ENCODE data around the gene CRIM1. TPM values are rescaled to one million over a fixed set of nuclear protein-coding genes. Genes with fewer than 3 reads are reported as not detected.
"Not testable (repeated sequence)": the region's sequence is repeated elsewhere in the genome, so short reads cannot be mapped to it uniquely, and the experiment has no call there.

Gene CRIM1
- total RNA-seq, result 10 to 100 TPM in 1 of 2 donors, 1 to 10 TPM in 1; 2.2 to 15.5 TPM

- no peaks in the 10 kb centered on the region for H3K9me3 Mint-ChIP-seq
- ATAC-seq (replicated peaks), result peak; percentile 48
- peaks cover 17% of the 10 kb centered on the region for H3K4me1 Mint-ChIP-seq
- peak within 1 kb of the TSS; percentile 92 for H3K4me3 Mint-ChIP-seq
- peaks cover 25% of the 10 kb centered on the region for H3K27me3 Mint-ChIP-seq
- peak within 1 kb of the TSS; percentile 15 for H3K27ac Mint-ChIP-seq
- peaks cover 13% of the 10 kb centered on the region for H3K36me3 Mint-ChIP-seq (ENCODE audit: low read depth)
Observed at GRCh38 chr2:36355151-36355889, at the start of gene CRIM1. CRIM1 (plus strand) TSS chr2:36355778; CDS start chr2:36356293, 515 bp downstream.

GRCh38 chr2:36307441-36307840 is 48.1 kb upstream of the CRIM1 start:
- H3K9me3 Mint-ChIP-seq, result peaks cover 7% of the 10 kb centered on the region
- H3K36me3 Mint-ChIP-seq (ENCODE audit: low read depth), result no peaks in the 10 kb centered on the region
- H3K4me3 Mint-ChIP-seq, result no peak overlapping the region
- no peak for ATAC-seq (replicated peaks)
- H3K4me1 Mint-ChIP-seq, result peaks cover 17% of the 10 kb centered on the region
- no peak overlapping the region for H3K27ac Mint-ChIP-seq
- H3K27me3 Mint-ChIP-seq, result no peaks in the 10 kb centered on the region

- H3K9me3 Mint-ChIP-seq, result peaks cover 14% of the 10 kb centered on the region
Observed at GRCh38 chr2:36310444-36310843, 45.1 kb upstream of the CRIM1 start.

GRCh38 chr2:36318547-36318946 is 37.0 kb upstream of the CRIM1 start:
- Mint-ChIP-seq H3K9me3 (peaks cover 7% of the 10 kb centered on the region), H3K4me1 (no peaks in the 10 kb centered on the region), H3K27me3 (peaks cover 11% of the 10 kb centered on the region), H3K27ac (no peak overlapping the region), H3K36me3 (ENCODE audit: low read depth) (no peaks in the 10 kb centered on the region), H3K4me3 (no peak overlapping the region)
- no peak for ATAC-seq (replicated peaks)

More at GRCh38 chr2:36310444-36310843, 45.1 kb upstream of the CRIM1 start:
- Mint-ChIP-seq H3K27ac (peak overlapping the region; percentile 51), H3K4me3 (peak overlapping the region; percentile 3), H3K4me1 (peaks cover 17% of the 10 kb centered on the region)
- H3K27me3 Mint-ChIP-seq; H3K36me3 Mint-ChIP-seq (ENCODE audit: low read depth): not testable (repeated sequence)
- peak; percentile 52 for ATAC-seq (replicated peaks)

GRCh38 chr2:36322108-36322507 is 33.5 kb upstream of the CRIM1 start:
- Mint-ChIP-seq H3K9me3 (no peaks in the 10 kb centered on the region), H3K4me3 (no peak overlapping the region), H3K27ac (no peak overlapping the region), H3K27me3 (peaks cover 7% of the 10 kb centered on the region), H3K36me3 (ENCODE audit: low read depth) (no peaks in the 10 kb centered on the region), H3K4me1 (no peaks in the 10 kb centered on the region)
- no peak for ATAC-seq (replicated peaks)

GRCh38 chr2:36326286-36326685 is 29.3 kb upstream of the CRIM1 start:
- no peak for ATAC-seq (replicated peaks)

GRCh38 chr2:36329251-36329650 is 26.3 kb upstream of the CRIM1 start:
- Mint-ChIP-seq H3K36me3 (ENCODE audit: low read depth) (no peaks in the 10 kb centered on the region), H3K4me1 (no peaks in the 10 kb centered on the region), H3K9me3 (no peaks in the 10 kb centered on the region), H3K4me3 (no peak overlapping the region), H3K27ac (no peak overlapping the region), H3K27me3 (no peaks in the 10 kb centered on the region)
- ATAC-seq (replicated peaks), result no peak

More at GRCh38 chr2:36326286-36326685, 29.3 kb upstream of the CRIM1 start:
- Mint-ChIP-seq H3K4me3 (no peak overlapping the region), H3K27me3 (peaks cover 4% of the 10 kb centered on the region), H3K4me1 (no peaks in the 10 kb centered on the region), H3K9me3 (no peaks in the 10 kb centered on the region), H3K36me3 (ENCODE audit: low read depth) (no peaks in the 10 kb centered on the region), H3K27ac (no peak overlapping the region)

- Mint-ChIP-seq H3K4me1 (no peaks in the 10 kb centered on the region), H3K4me3 (no peak overlapping the region), H3K27ac (no peak overlapping the region), H3K36me3 (ENCODE audit: low read depth) (no peaks in the 10 kb centered on the region), H3K9me3 (no peaks in the 10 kb centered on the region), H3K27me3 (no peaks in the 10 kb centered on the region)
- no peak for ATAC-seq (replicated peaks)
Observed at GRCh38 chr2:36329746-36330472, 25.7 kb upstream of the CRIM1 start.

- Mint-ChIP-seq H3K4me3 (no peak overlapping the region), H3K36me3 (ENCODE audit: low read depth) (no peaks in the 10 kb centered on the region), H3K27ac (no peak overlapping the region), H3K27me3 (peaks cover 6% of the 10 kb centered on the region), H3K9me3 (no peaks in the 10 kb centered on the region), H3K4me1 (no peaks in the 10 kb centered on the region)
- ATAC-seq (replicated peaks), result no peak
Observed at GRCh38 chr2:36330473-36331395, 24.8 kb upstream of the CRIM1 start.

GRCh38 chr2:36333350-36334012 is 22.1 kb upstream of the CRIM1 start:
- H3K4me3 Mint-ChIP-seq, result no peak overlapping the region
- peak; percentile 32 for ATAC-seq (replicated peaks)
- no peaks in the 10 kb centered on the region for H3K36me3 Mint-ChIP-seq (ENCODE audit: low read depth)
- H3K4me1 Mint-ChIP-seq, result no peaks in the 10 kb centered on the region
- H3K9me3 Mint-ChIP-seq, result no peaks in the 10 kb centered on the region
- no peak overlapping the region for H3K27ac Mint-ChIP-seq
- H3K27me3 Mint-ChIP-seq, result peaks cover 11% of the 10 kb centered on the region

- Mint-ChIP-seq H3K27me3 (peaks cover 11% of the 10 kb centered on the region), H3K4me1 (no peaks in the 10 kb centered on the region), H3K9me3 (no peaks in the 10 kb centered on the region), H3K36me3 (ENCODE audit: low read depth) (no peaks in the 10 kb centered on the region), H3K27ac (no peak overlapping the region), H3K4me3 (no peak overlapping the region)
- ATAC-seq (replicated peaks), result no peak
Observed at GRCh38 chr2:36335597-36335996, 20.0 kb upstream of the CRIM1 start.

- Mint-ChIP-seq H3K36me3 (ENCODE audit: low read depth) (no peaks in the 10 kb centered on the region), H3K4me3 (no peak overlapping the region), H3K27ac (no peak overlapping the region), H3K27me3 (peaks cover 11% of the 10 kb centered on the region), H3K9me3 (no peaks in the 10 kb centered on the region), H3K4me1 (no peaks in the 10 kb centered on the region)
- no peak for ATAC-seq (replicated peaks)
Observed at GRCh38 chr2:36336321-36336720, 19.3 kb upstream of the CRIM1 start.

- peaks cover 11% of the 10 kb centered on the region for H3K27me3 Mint-ChIP-seq
- H3K4me3 Mint-ChIP-seq, result no peak overlapping the region
- H3K4me1 Mint-ChIP-seq, result no peaks in the 10 kb centered on the region
- H3K36me3 Mint-ChIP-seq (ENCODE audit: low read depth), result no peaks in the 10 kb centered on the region
- ATAC-seq (replicated peaks), result peak; percentile 74
- no peak overlapping the region for H3K27ac Mint-ChIP-seq
- H3K9me3 Mint-ChIP-seq, result no peaks in the 10 kb centered on the region
Observed at GRCh38 chr2:36337354-36337753, 18.2 kb upstream of the CRIM1 start.
